Measurements from ENCODE around the gene DBF4B.
"Not testable (repeated sequence)": the region's sequence is repeated elsewhere in the genome, so short reads cannot be mapped to it uniquely, and the experiment has no call there.

DBF4B gene

GRCh38 chr17:44708401-44709263 is at the start of gene DBF4B:
DBF4B (plus strand) TSS chr17:44708665; CDS start chr17:44708821, 156 bp downstream.
- peak within 1 kb of the TSS; percentile 91 for H3K4me3 ChIP-seq (ENCODE audit: low read length)
- H3K4me1 ChIP-seq (ENCODE audit: control insufficient read depth, insufficient read depth, low read length), result no peaks in the 10 kb centered on the region
- no peak within 1 kb of the TSS for H3K27ac ChIP-seq (ENCODE audit: low read length)
- H3K36me3 ChIP-seq (ENCODE audit: control insufficient read depth, insufficient read depth, low read length), result no peaks in the 10 kb centered on the region
- WGBS (ENCODE audit: insufficient coverage, insufficient read length), result no CpG with 5 or more reads among the region's 52 CpGs
- H3K27me3 ChIP-seq (ENCODE audit: control insufficient read depth, insufficient read depth, low read length), result no peaks in the 10 kb centered on the region
- H3K9me3 ChIP-seq (ENCODE audit: control insufficient read depth, insufficient read depth, low read length), result no peaks in the 10 kb centered on the region
- DNase-seq (ENCODE audit: low read depth, low spot score), result peak; percentile 91

- no CpG with 5 or more reads among the region's 2 CpGs for WGBS (ENCODE audit: insufficient coverage, insufficient read length)
- H3K4me3 ChIP-seq (ENCODE audit: low read length), result no peak overlapping the region
- H3K36me3 ChIP-seq (ENCODE audit: control insufficient read depth, insufficient read depth, low read length), result no peaks in the 10 kb centered on the region
- DNase-seq (ENCODE audit: low read depth, low spot score), result no peak
- H3K27ac ChIP-seq (ENCODE audit: low read length), result no peak overlapping the region
- H3K27me3 ChIP-seq (ENCODE audit: control insufficient read depth, insufficient read depth, low read length), result peaks cover 3% of the 10 kb centered on the region; the same call in 1 of the 2 replicates
- no peaks in the 10 kb centered on the region for H3K4me1 ChIP-seq (ENCODE audit: control insufficient read depth, insufficient read depth, low read length)
- no peaks in the 10 kb centered on the region for H3K9me3 ChIP-seq (ENCODE audit: control insufficient read depth, insufficient read depth, low read length)
These were observed 46.6 kb upstream of the DBF4B start for GRCh38 chr17:44661835-44662234.

DNA sequence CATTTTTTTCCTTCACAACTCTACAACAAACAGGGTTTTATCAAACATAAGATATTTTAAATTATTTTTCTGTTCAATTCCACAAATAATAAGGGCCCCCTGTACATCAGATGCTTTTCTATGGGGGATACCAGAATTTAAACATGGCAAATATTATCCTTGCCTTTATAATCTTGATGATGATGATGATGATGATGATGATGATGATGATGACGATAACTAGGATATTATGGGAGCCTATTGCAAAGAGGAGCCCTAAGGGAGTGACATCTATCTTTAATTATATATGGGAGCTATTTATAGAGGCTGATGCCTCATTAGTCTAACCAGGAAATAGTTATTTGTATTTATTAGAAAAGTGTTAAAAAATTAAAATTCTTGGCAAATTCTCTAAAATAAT is 45.4 kb upstream of the DBF4B start:
- no peaks in the 10 kb centered on the region for H3K9me3 ChIP-seq (ENCODE audit: control insufficient read depth, insufficient read depth, low read length)
- H3K27ac ChIP-seq (ENCODE audit: low read length), result no peak overlapping the region
- H3K4me1 ChIP-seq (ENCODE audit: control insufficient read depth, insufficient read depth, low read length), result no peaks in the 10 kb centered on the region
- WGBS (ENCODE audit: insufficient coverage, insufficient read length), result no CpG with 5 or more reads among the region's 1 CpG
- H3K4me3 ChIP-seq (ENCODE audit: low read length), result no peak overlapping the region
- H3K27me3 ChIP-seq (ENCODE audit: control insufficient read depth, insufficient read depth, low read length), result no peaks in the 10 kb centered on the region
- no peak for DNase-seq (ENCODE audit: low read depth, low spot score)
- no peaks in the 10 kb centered on the region for H3K36me3 ChIP-seq (ENCODE audit: control insufficient read depth, insufficient read depth, low read length)

DNA sequence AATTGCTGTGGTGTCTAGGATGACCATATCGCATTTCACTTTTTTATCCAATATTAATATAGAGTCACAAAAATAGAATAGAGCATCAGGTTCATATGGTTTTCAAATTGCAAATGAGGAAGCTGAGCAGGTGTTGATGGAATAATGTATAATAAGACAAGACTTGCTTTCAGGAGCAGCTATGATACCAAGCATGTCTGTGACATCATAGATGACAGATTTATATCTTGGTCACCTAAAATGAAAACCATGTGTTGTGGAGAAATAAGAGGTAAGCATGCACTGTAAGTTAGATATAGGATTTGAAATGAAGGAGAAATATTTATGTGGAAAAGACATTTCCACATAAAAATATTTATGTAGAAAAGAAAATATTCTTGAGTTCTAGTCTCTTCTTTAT is 43.6 kb upstream of the DBF4B start:
- H3K4me1 ChIP-seq (ENCODE audit: control insufficient read depth, insufficient read depth, low read length), result no peaks in the 10 kb centered on the region
- no peaks in the 10 kb centered on the region for H3K9me3 ChIP-seq (ENCODE audit: control insufficient read depth, insufficient read depth, low read length)
- no peaks in the 10 kb centered on the region for H3K36me3 ChIP-seq (ENCODE audit: control insufficient read depth, insufficient read depth, low read length)
- DNase-seq (ENCODE audit: low read depth, low spot score), result no peak
- no peaks in the 10 kb centered on the region for H3K27me3 ChIP-seq (ENCODE audit: control insufficient read depth, insufficient read depth, low read length)
- no peak overlapping the region for H3K4me3 ChIP-seq (ENCODE audit: low read length)
- no peak overlapping the region for H3K27ac ChIP-seq (ENCODE audit: low read length)
- no CpG with 5 or more reads among the region's 1 CpG for WGBS (ENCODE audit: insufficient coverage, insufficient read length)

- no peaks in the 10 kb centered on the region for H3K27me3 ChIP-seq (ENCODE audit: control insufficient read depth, insufficient read depth, low read length)
- no peaks in the 10 kb centered on the region for H3K36me3 ChIP-seq (ENCODE audit: control insufficient read depth, insufficient read depth, low read length)
- no peaks in the 10 kb centered on the region for H3K9me3 ChIP-seq (ENCODE audit: control insufficient read depth, insufficient read depth, low read length)
- no peaks in the 10 kb centered on the region for H3K4me1 ChIP-seq (ENCODE audit: control insufficient read depth, insufficient read depth, low read length)
- H3K4me3 ChIP-seq (ENCODE audit: low read length), result no peak overlapping the region
- no CpG with 5 or more reads among the region's 1 CpG for WGBS (ENCODE audit: insufficient coverage, insufficient read length)
- no peak overlapping the region for H3K27ac ChIP-seq (ENCODE audit: low read length)
- no peak for DNase-seq (ENCODE audit: low read depth, low spot score)
These were observed 42.5 kb upstream of the DBF4B start for GRCh38 chr17:44666006-44666405.

GRCh38 chr17:44672479-44673093 is 35.9 kb upstream of the DBF4B start:
- Histone ChIP-seq H3K9me3 (ENCODE audit: control insufficient read depth, insufficient read depth, low read length) (no peaks in the 10 kb centered on the region), H3K4me3 (ENCODE audit: low read length) (no peak overlapping the region), H3K36me3 (ENCODE audit: control insufficient read depth, insufficient read depth, low read length) (no peaks in the 10 kb centered on the region), H3K4me1 (ENCODE audit: control insufficient read depth, insufficient read depth, low read length) (no peaks in the 10 kb centered on the region), H3K27ac (ENCODE audit: low read length) (no peak overlapping the region), H3K27me3 (ENCODE audit: control insufficient read depth, insufficient read depth, low read length) (no peaks in the 10 kb centered on the region)
- no peak for DNase-seq (ENCODE audit: low read depth, low spot score)

- Histone ChIP-seq H3K9me3 (ENCODE audit: control insufficient read depth, insufficient read depth, low read length) (no peaks in the 10 kb centered on the region), H3K4me3 (ENCODE audit: low read length) (no peak overlapping the region), H3K36me3 (ENCODE audit: control insufficient read depth, insufficient read depth, low read length) (no peaks in the 10 kb centered on the region; the same call in 1 of the 2 replicates), H3K27me3 (ENCODE audit: control insufficient read depth, insufficient read depth, low read length) (no peaks in the 10 kb centered on the region), H3K4me1 (ENCODE audit: control insufficient read depth, insufficient read depth, low read length) (no peaks in the 10 kb centered on the region), H3K27ac (ENCODE audit: low read length) (no peak overlapping the region)
- WGBS (ENCODE audit: insufficient coverage, insufficient read length), result no CpG with 5 or more reads among the region's 2 CpGs
- no peak for DNase-seq (ENCODE audit: low read depth, low spot score)
These were observed 34.6 kb upstream of the DBF4B start for GRCh38 chr17:44673893-44674292.

DNA sequence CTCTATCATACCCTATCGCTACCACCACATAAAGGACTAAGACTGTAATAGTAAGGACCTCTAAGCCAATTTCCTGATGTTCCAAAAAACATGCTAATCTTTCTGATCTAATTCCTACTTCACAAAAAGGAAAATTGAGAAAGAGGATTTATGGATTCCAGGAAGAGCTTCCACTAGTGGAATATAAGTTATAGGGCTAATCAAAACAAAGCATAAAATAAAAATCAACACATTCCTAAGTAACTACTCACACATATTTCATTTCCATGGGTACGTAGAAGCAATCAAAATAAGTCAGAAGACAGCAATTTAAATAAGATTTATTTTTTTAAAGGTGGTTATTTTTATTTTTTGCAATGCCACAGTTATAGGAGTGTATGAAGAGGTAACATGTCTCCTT is 31.3 kb upstream of the DBF4B start:
- WGBS (ENCODE audit: insufficient coverage, insufficient read length), result no CpG with 5 or more reads among the region's 2 CpGs
- Histone ChIP-seq H3K27ac (ENCODE audit: low read length) (no peak overlapping the region), H3K36me3 (ENCODE audit: control insufficient read depth, insufficient read depth, low read length) (no peaks in the 10 kb centered on the region; the same call in 1 of the 2 replicates), H3K27me3 (ENCODE audit: control insufficient read depth, insufficient read depth, low read length) (no peaks in the 10 kb centered on the region), H3K4me1 (ENCODE audit: control insufficient read depth, insufficient read depth, low read length) (no peaks in the 10 kb centered on the region), H3K9me3 (ENCODE audit: control insufficient read depth, insufficient read depth, low read length) (no peaks in the 10 kb centered on the region; the same call in 1 of the 2 replicates), H3K4me3 (ENCODE audit: low read length) (no peak overlapping the region)
- no peak for DNase-seq (ENCODE audit: low read depth, low spot score)

DNA sequence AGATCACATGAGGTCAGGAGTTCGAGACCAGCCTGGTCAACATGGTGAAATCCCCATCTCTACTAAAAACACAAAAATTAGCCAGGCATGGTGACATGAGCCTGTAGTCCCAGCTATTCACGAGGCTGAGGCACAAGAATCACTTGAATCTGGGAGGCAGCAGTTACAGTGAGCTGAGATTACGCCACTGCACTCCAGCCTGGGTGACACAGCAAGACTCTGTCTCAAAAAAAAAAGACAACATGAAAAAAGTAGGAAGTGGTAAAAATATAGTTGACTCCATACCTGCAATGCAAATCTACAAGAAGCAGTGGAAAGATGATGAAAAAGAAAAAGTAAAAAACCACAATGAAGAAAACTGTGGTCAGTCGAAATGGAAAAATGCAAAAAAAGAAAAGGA is 25.2 kb upstream of the DBF4B start:
- H3K36me3 ChIP-seq (ENCODE audit: control insufficient read depth, insufficient read depth, low read length); DNase-seq (ENCODE audit: low read depth, low spot score); H3K9me3 ChIP-seq (ENCODE audit: control insufficient read depth, insufficient read depth, low read length); H3K4me1 ChIP-seq (ENCODE audit: control insufficient read depth, insufficient read depth, low read length); H3K27me3 ChIP-seq (ENCODE audit: control insufficient read depth, insufficient read depth, low read length); H3K27ac ChIP-seq (ENCODE audit: low read length); H3K4me3 ChIP-seq (ENCODE audit: low read length): not testable (repeated sequence)
- no CpG with 5 or more reads among the region's 4 CpGs for WGBS (ENCODE audit: insufficient coverage, insufficient read length)

DNA sequence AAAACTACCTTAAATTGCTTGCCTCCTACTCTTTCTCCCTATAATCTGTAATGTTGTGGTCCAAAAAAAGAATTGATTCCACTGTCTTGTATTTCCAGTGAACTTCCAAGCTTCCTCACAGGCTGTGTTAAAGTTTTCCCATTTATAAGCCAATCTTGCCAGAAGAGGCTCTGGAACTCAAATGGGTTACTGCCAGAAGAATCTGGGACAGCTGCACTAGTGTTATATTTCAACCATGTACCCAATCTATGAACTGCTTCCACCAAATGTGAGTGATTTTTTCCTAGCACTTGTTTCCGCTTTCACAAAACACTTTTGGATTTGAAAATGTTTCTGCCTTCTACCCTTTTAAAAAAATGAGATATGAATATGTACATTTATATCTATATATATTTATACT is 20.7 kb upstream of the DBF4B start:
- Histone ChIP-seq H3K27me3 (ENCODE audit: control insufficient read depth, insufficient read depth, low read length) (no peaks in the 10 kb centered on the region), H3K4me3 (ENCODE audit: low read length) (no peak overlapping the region), H3K27ac (ENCODE audit: low read length) (no peak overlapping the region), H3K9me3 (ENCODE audit: control insufficient read depth, insufficient read depth, low read length) (no peaks in the 10 kb centered on the region), H3K36me3 (ENCODE audit: control insufficient read depth, insufficient read depth, low read length) (no peaks in the 10 kb centered on the region), H3K4me1 (ENCODE audit: control insufficient read depth, insufficient read depth, low read length) (peaks cover 1% of the 10 kb centered on the region; the same call in 1 of the 2 replicates)
- WGBS (ENCODE audit: insufficient coverage, insufficient read length), result no CpG with 5 or more reads among the region's 1 CpG
- DNase-seq (ENCODE audit: low read depth, low spot score), result no peak
